MM.1S (cell line): Measurements from ENCODE around the gene DSG2.

Source experiments
- DNase-seq: peaks from one replicate; pipeline ENCODE4 v3.0.0-alpha.2; 2015
- H2AFZ ChIP-seq: fragments of 300-600 bp; sonication (generic); 2 replicates; pipeline ENCODE4 v1.6.0; 2016; ENCODE audit warnings: antibody characterized with exemption, low read length
- H3F3A ChIP-seq: fragments of 300-600 bp; sonication (generic); 2 replicates; pipeline ENCODE4 v1.6.1; 2016; ENCODE audit warnings: mild to moderate bottlenecking, antibody characterized with exemption, low read length, moderate library complexity, mixed read lengths; ENCODE audit not compliant: insufficient read depth
- H3K27ac ChIP-seq: fragments of 300-600 bp; sonication (generic); 2 replicates; pipeline ENCODE4 v1.5.1; 2016; ENCODE audit warnings: mild to moderate bottlenecking, low read length
- H3K27me3 ChIP-seq: fragments of 300-600 bp; sonication (generic); replicated peaks from 2 replicates; pipeline ENCODE4 v1.6.0; 2016; ENCODE audit warnings: low read length; ENCODE audit not compliant: insufficient read depth
- H3K36me3 ChIP-seq: fragments of 300-600 bp; sonication (generic); replicated peaks from 2 replicates; pipeline ENCODE4 v1.6.1; 2016; ENCODE audit warnings: mild to moderate bottlenecking, low read length, mixed read lengths; ENCODE audit not compliant: insufficient read depth
- H3K4me1 ChIP-seq: fragments of 300-600 bp; sonication (generic); 2 replicates; pipeline ENCODE4 v1.6.1; 2016; ENCODE audit warnings: low read length, mixed read lengths
- H3K4me2 ChIP-seq: fragments of 300-600 bp; sonication (generic); 2 replicates; pipeline ENCODE4 v1.6.0; 2016; ENCODE audit warnings: low read depth, low read length
- H3K4me3 ChIP-seq: fragments of 300-600 bp; sonication (generic); 2 replicates; pipeline ENCODE4 v1.5.1; 2016; ENCODE audit warnings: low read length, mixed read lengths
- H3K79me2 ChIP-seq: fragments of 300-600 bp; sonication (generic); 2 replicates; pipeline ENCODE4 v1.6.1; 2016; ENCODE audit warnings: mixed run types, low read length, mixed read lengths
- H3K9ac ChIP-seq: fragments of 300-600 bp; sonication (generic); 2 replicates; pipeline ENCODE4 v1.6.1; 2016; ENCODE audit warnings: low read length, mixed read lengths
- H3K9me2 ChIP-seq: fragments of 300-600 bp; sonication (generic); replicated peaks from 2 replicates; pipeline ENCODE4 v1.6.1; 2016; ENCODE audit warnings: mild to moderate bottlenecking, low read length, mixed read lengths; ENCODE audit not compliant: insufficient read depth
- H3K9me3 ChIP-seq: fragments of 300-600 bp; sonication (generic); replicated peaks from 2 replicates; pipeline ENCODE4 v1.6.1; 2016; ENCODE audit warnings: mild to moderate bottlenecking, low read length, mixed read lengths; ENCODE audit not compliant: insufficient read depth
- H4K20me1 ChIP-seq: fragments of 300-600 bp; sonication (generic); 2 replicates; pipeline ENCODE4 v1.6.1; 2016; ENCODE audit warnings: mild to moderate bottlenecking, low read length, moderate library complexity, mixed read lengths; ENCODE audit not compliant: insufficient read depth
- CTCF ChIP-seq: fragments of 300-600 bp; sonication (generic); IDR thresholded peaks from 2 replicates; pipeline ENCODE4 v1.5.1; 2016; ENCODE audit warnings: antibody characterized with exemption, low read length, mixed read lengths
- EZH2 ChIP-seq: fragments of 300-600 bp; sonication (generic); optimal IDR thresholded peaks from 2 replicates; pipeline ENCODE3; 2017; ENCODE audit warnings: low read depth, mild to moderate bottlenecking, antibody characterized with exemption, low read length, mixed read lengths
- EZH2phosphoT487 ChIP-seq: fragments of 300-600 bp; sonication (generic); IDR thresholded peaks from 2 replicates; pipeline ENCODE4 v1.6.1; 2018; ENCODE audit warnings: antibody characterized with exemption, low read length

DSG2 gene

GRCh38 chr18:31526374-31526773, 28.4 kb downstream of the DSG2 start:
- no peak overlapping the region for H2AFZ ChIP-seq
- TF ChIP-seq CTCF (no peak), EZH2 (no peak), EZH2phosphoT487 (no peak)
- no peaks in the 10 kb centered on the region for H3F3A ChIP-seq
- H3K4me3 ChIP-seq, result no peak overlapping the region
- H3K27ac ChIP-seq, result no peak overlapping the region
- H3K4me1 ChIP-seq, result no peaks in the 10 kb centered on the region
- H3K27me3 ChIP-seq, result no peaks in the 10 kb centered on the region
- H4K20me1 ChIP-seq, result no peaks in the 10 kb centered on the region
- no peak overlapping the region for H3K4me2 ChIP-seq
- H3K9ac ChIP-seq, result no peak overlapping the region
- no peaks in the 10 kb centered on the region for H3K9me2 ChIP-seq
- no peaks in the 10 kb centered on the region for H3K36me3 ChIP-seq
- H3K79me2 ChIP-seq, result no peaks in the 10 kb centered on the region
- H3K9me3 ChIP-seq, result no peaks in the 10 kb centered on the region
- no peak for DNase-seq

- DNase-seq, result no peak
- Histone ChIP-seq H3K4me2 (no peak overlapping the region), H3F3A (no peaks in the 10 kb centered on the region), H3K4me1 (no peaks in the 10 kb centered on the region), H3K4me3 (no peak overlapping the region), H2AFZ (no peak overlapping the region), H4K20me1 (no peaks in the 10 kb centered on the region), H3K27ac (no peak overlapping the region), H3K79me2 (no peaks in the 10 kb centered on the region), H3K27me3 (no peaks in the 10 kb centered on the region), H3K9ac (no peak overlapping the region), H3K36me3 (no peaks in the 10 kb centered on the region), H3K9me2 (no peaks in the 10 kb centered on the region), H3K9me3 (no peaks in the 10 kb centered on the region)
- TF ChIP-seq EZH2 (no peak), CTCF (no peak), EZH2phosphoT487 (no peak)
Observed at GRCh38 chr18:31533236-31533635, 35.3 kb downstream of the DSG2 start.

GRCh38 chr18:31538837-31539236, 40.9 kb downstream of the DSG2 start:
- Histone ChIP-seq H3K27me3 (no peaks in the 10 kb centered on the region), H3K4me1 (no peaks in the 10 kb centered on the region), H3K36me3 (no peaks in the 10 kb centered on the region), H3F3A (no peaks in the 10 kb centered on the region), H3K9me2 (no peaks in the 10 kb centered on the region), H2AFZ (no peak overlapping the region), H3K9me3 (no peaks in the 10 kb centered on the region), H3K27ac (no peak overlapping the region), H3K4me2 (no peak overlapping the region), H4K20me1 (no peaks in the 10 kb centered on the region), H3K79me2 (no peaks in the 10 kb centered on the region), H3K9ac (no peak overlapping the region), H3K4me3 (no peak overlapping the region)
- no peak for TF ChIP-seq CTCF
- TF ChIP-seq EZH2, result no peak
- no peak for TF ChIP-seq EZH2phosphoT487
- no peak for DNase-seq
